Fibroblast of the aortic adventitia (primary cell): ENCODE results near the gene SDHB. TPM values are rescaled to one million over a fixed set of nuclear protein-coding genes. Genes with fewer than 3 reads are reported as not detected.

Experiments used
- DNase-seq: peaks from one replicate; pipeline ENCODE4 v3.0.0-alpha.2; 2010; ENCODE audit warnings: low read depth
- H3K4me3 ChIP-seq: 2 replicates; pipeline ENCODE4 v1.5.1; 2011; ENCODE audit warnings: low read depth, mild to moderate bottlenecking, control low read depth, low read length, moderate library complexity
- CTCF ChIP-seq: IDR thresholded peaks from 2 replicates; pipeline ENCODE4 v1.5.1; 2011; ENCODE audit warnings: mild to moderate bottlenecking, low read length, control low read depth, inconsistent platforms; ENCODE audit not compliant: insufficient read depth
- total RNA-seq: library from RNA; depleted of rRNA; stranded (reverse); fragments of >200 nt; gene quantifications from 2 replicates; pipeline ENCODE4 v1.2.3, GENCODE V29; 2012; ENCODE audit warnings: low replicate concordance

SDHB gene
- total RNA-seq, 1 donor = 106 TPM

GRCh38 chr1:17097147-17097546, 43.3 kb upstream of the SDHB start:
- no peak overlapping the region for H3K4me3 ChIP-seq
- DNase-seq = no peak
- no peak for TF ChIP-seq CTCF

GRCh38 chr1:17096584-17096983, 42.8 kb upstream of the SDHB start:
- TF ChIP-seq CTCF = no peak
- no peak overlapping the region for H3K4me3 ChIP-seq
- no peak for DNase-seq

GRCh38 chr1:17095141-17095540, 41.3 kb upstream of the SDHB start:
- no peak for TF ChIP-seq CTCF
- no peak overlapping the region for H3K4me3 ChIP-seq
- DNase-seq = no peak

- peak; percentile 7 for DNase-seq
- TF ChIP-seq CTCF = no peak
- H3K4me3 ChIP-seq = no peak overlapping the region
These were observed 40.8 kb upstream of the SDHB start for GRCh38 chr1:17094664-17095063.

GRCh38 chr1:17093822-17094393, 40.1 kb upstream of the SDHB start:
- no peak for TF ChIP-seq CTCF
- DNase-seq = no peak
- H3K4me3 ChIP-seq = no peak overlapping the region

- no peak for DNase-seq
- no peak for TF ChIP-seq CTCF
- no peak overlapping the region for H3K4me3 ChIP-seq
These were observed 37.4 kb upstream of the SDHB start for GRCh38 chr1:17091252-17091651.

- no peak overlapping the region for H3K4me3 ChIP-seq
- DNase-seq = no peak
- TF ChIP-seq CTCF = no peak
These were observed 35.7 kb upstream of the SDHB start for GRCh38 chr1:17089506-17089905.
